ENCODE results near the gene UBTD1. TPM values are rescaled to one million over a fixed set of nuclear protein-coding genes. Genes with fewer than 3 reads are reported as not detected.
"Not testable (repeated sequence)": the region's sequence is repeated elsewhere in the genome, so short reads cannot be mapped to it uniquely, and the experiment has no call there.

UBTD1 gene
- total RNA-seq, 2 donors from 2014 or later: 3.3 to 5.6 TPM

- Mint-ChIP-seq H3K9me3 (no peaks in the 10 kb centered on the region), H3K4me1 (ENCODE audit: low read depth in 2 of 2) (no peaks in the 10 kb centered on the region), H3K27me3 (no peaks in the 10 kb centered on the region), H3K36me3 (no peaks in the 10 kb centered on the region), H3K4me3 (no peak overlapping the region), H3K27ac (no peak overlapping the region)
- DNase-seq (ENCODE audit: low spot score): no peak
- ATAC-seq: no peak
These were observed 75.8 kb downstream of the UBTD1 start for GRCh38 chr10:97574374-97575126.

- no peak for DNase-seq (ENCODE audit: low spot score)
- no peaks in the 10 kb centered on the region for H3K9me3 Mint-ChIP-seq
- H3K27me3 Mint-ChIP-seq: no peaks in the 10 kb centered on the region
- ATAC-seq: no peak
- H3K36me3 Mint-ChIP-seq: no peaks in the 10 kb centered on the region
- no peaks in the 10 kb centered on the region for H3K4me1 Mint-ChIP-seq (ENCODE audit: low read depth in 2 of 2)
- H3K4me3 Mint-ChIP-seq: no peak overlapping the region
- H3K27ac Mint-ChIP-seq: no peak overlapping the region
These were observed 76.5 kb downstream of the UBTD1 start for GRCh38 chr10:97575127-97575668.

GRCh38 chr10:97576487-97576886 is 77.8 kb downstream of the UBTD1 start:
- H3K4me3 Mint-ChIP-seq; H3K27ac Mint-ChIP-seq; H3K9me3 Mint-ChIP-seq; ATAC-seq; DNase-seq (ENCODE audit: low spot score); H3K36me3 Mint-ChIP-seq; H3K27me3 Mint-ChIP-seq; H3K4me1 Mint-ChIP-seq (ENCODE audit: low read depth in 2 of 2): not testable (repeated sequence)

- H3K4me3 Mint-ChIP-seq: no peak overlapping the region
- ATAC-seq (no peak), DNase-seq (ENCODE audit: low spot score) (no peak)
- no peaks in the 10 kb centered on the region for H3K27me3 Mint-ChIP-seq
- H3K4me1 Mint-ChIP-seq (ENCODE audit: low read depth in 2 of 2): no peaks in the 10 kb centered on the region
- H3K9me3 Mint-ChIP-seq: no peaks in the 10 kb centered on the region
- no peak overlapping the region for H3K27ac Mint-ChIP-seq
- H3K36me3 Mint-ChIP-seq: no peaks in the 10 kb centered on the region
These were observed 79.0 kb downstream of the UBTD1 start for GRCh38 chr10:97577701-97578100.

GRCh38 chr10:97578171-97578844 is 79.6 kb downstream of the UBTD1 start:
- no peaks in the 10 kb centered on the region for H3K27me3 Mint-ChIP-seq
- no peak overlapping the region for H3K4me3 Mint-ChIP-seq
- H3K36me3 Mint-ChIP-seq: no peaks in the 10 kb centered on the region
- H3K27ac Mint-ChIP-seq: no peak overlapping the region
- ATAC-seq (no peak), DNase-seq (ENCODE audit: low spot score) (no peak)
- no peaks in the 10 kb centered on the region for H3K4me1 Mint-ChIP-seq (ENCODE audit: low read depth in 2 of 2)
- no peaks in the 10 kb centered on the region for H3K9me3 Mint-ChIP-seq

GRCh38 chr10:97580421-97581367 is 82.0 kb downstream of the UBTD1 start:
- peak in 1 of 2 donors; percentile 37 for ATAC-seq
- Mint-ChIP-seq H3K36me3 (no peaks in the 10 kb centered on the region), H3K9me3 (no peaks in the 10 kb centered on the region), H3K4me1 (ENCODE audit: low read depth in 2 of 2) (no peaks in the 10 kb centered on the region), H3K27me3 (no peaks in the 10 kb centered on the region), H3K27ac (no peak overlapping the region), H3K4me3 (no peak overlapping the region)
- peak; percentile 23 for DNase-seq (ENCODE audit: low spot score)

GRCh38 chr10:97582169-97582568 is 83.4 kb downstream of the UBTD1 start:
- no peaks in the 10 kb centered on the region for H3K4me1 Mint-ChIP-seq (ENCODE audit: low read depth in 2 of 2)
- H3K27ac Mint-ChIP-seq: no peak overlapping the region
- H3K9me3 Mint-ChIP-seq: no peaks in the 10 kb centered on the region
- H3K27me3 Mint-ChIP-seq: no peaks in the 10 kb centered on the region
- ATAC-seq (no peak), DNase-seq (ENCODE audit: low spot score) (peak; percentile 53)
- H3K4me3 Mint-ChIP-seq: no peak overlapping the region
- no peaks in the 10 kb centered on the region for H3K36me3 Mint-ChIP-seq

GRCh38 chr10:97583476-97583875 is 84.8 kb downstream of the UBTD1 start:
- Mint-ChIP-seq H3K27me3 (no peaks in the 10 kb centered on the region), H3K4me3 (no peak overlapping the region), H3K4me1 (ENCODE audit: low read depth in 2 of 2) (no peaks in the 10 kb centered on the region), H3K9me3 (no peaks in the 10 kb centered on the region), H3K27ac (no peak overlapping the region), H3K36me3 (no peaks in the 10 kb centered on the region)
- ATAC-seq (no peak), DNase-seq (ENCODE audit: low spot score) (peak; percentile 54)

- Mint-ChIP-seq H3K27me3 (peaks cover 0 to 2% of the 10 kb centered on the region in 2 donors), H3K4me3 (no peak within 1 kb of the TSS), H3K27ac (no peak within 1 kb of the TSS), H3K9me3 (no peaks in the 10 kb centered on the region), H3K36me3 (no peaks in the 10 kb centered on the region), H3K4me1 (ENCODE audit: low read depth in 2 of 2) (peaks cover 0 to 2% of the 10 kb centered on the region in 2 donors)
- ATAC-seq (no peak), DNase-seq (ENCODE audit: low spot score) (peak; percentile 41)
These were observed 85.5 kb downstream of the UBTD1 start, which contains the start of gene HOGA1 for GRCh38 chr10:97584060-97584797. Gene HOGA1, plus strand, starts transcription at chr10:97584389. Its CDS starts 315 bp downstream, at chr10:97584704.

GRCh38 chr10:97584798-97585438 is 86.2 kb downstream of the UBTD1 start:
- DNase-seq (ENCODE audit: low spot score): peak; percentile 20
- no peaks in the 10 kb centered on the region for H3K9me3 Mint-ChIP-seq
- ATAC-seq: no peak
- H3K36me3 Mint-ChIP-seq: no peaks in the 10 kb centered on the region
- H3K4me1 Mint-ChIP-seq (ENCODE audit: low read depth in 2 of 2): peaks cover 5 to 7% of the 10 kb centered on the region in 2 donors
- H3K27ac Mint-ChIP-seq: no peak overlapping the region
- H3K4me3 Mint-ChIP-seq: no peak overlapping the region
- peaks cover 0 to 2% of the 10 kb centered on the region in 2 donors for H3K27me3 Mint-ChIP-seq

- H3K4me3 Mint-ChIP-seq: no peak overlapping the region
- DNase-seq (ENCODE audit: low spot score) (peak; percentile 8), ATAC-seq (no peak)
- H3K27me3 Mint-ChIP-seq: peaks cover 0 to 2% of the 10 kb centered on the region in 2 donors
- no peak overlapping the region for H3K27ac Mint-ChIP-seq
- no peaks in the 10 kb centered on the region for H3K36me3 Mint-ChIP-seq
- peaks cover 10 to 12% of the 10 kb centered on the region in 2 donors for H3K4me1 Mint-ChIP-seq (ENCODE audit: low read depth in 2 of 2)
- no peaks in the 10 kb centered on the region for H3K9me3 Mint-ChIP-seq
These were observed 86.7 kb downstream of the UBTD1 start for GRCh38 chr10:97585439-97585811.

GRCh38 chr10:97587183-97587582 is 88.5 kb downstream of the UBTD1 start:
- H3K4me3 Mint-ChIP-seq: no peak overlapping the region
- H3K27ac Mint-ChIP-seq: no peak overlapping the region
- no peaks in the 10 kb centered on the region for H3K36me3 Mint-ChIP-seq
- ATAC-seq: no peak
- peaks cover 18 to 19% of the 10 kb centered on the region in 2 donors for H3K4me1 Mint-ChIP-seq (ENCODE audit: low read depth in 2 of 2)
- DNase-seq (ENCODE audit: low spot score): peak; percentile 29
- no peaks in the 10 kb centered on the region for H3K9me3 Mint-ChIP-seq
- H3K27me3 Mint-ChIP-seq: peaks cover 0 to 4% of the 10 kb centered on the region in 2 donors
